Stimulated activated CD8-positive, alpha-beta memory T cell treated with anti-CD3 and anti-CD28 coated beads, Interleukin-4, amount 100 ng/mL, for 24 hours (primary cell): Measurements from ENCODE around the gene SIGLEC12.

Source experiments
- DNase-seq: peaks from one replicate; pipeline ENCODE4 v3.0.0-alpha.2; 2020; ENCODE audit warnings: low read depth

The SIGLEC12 gene

DNA sequence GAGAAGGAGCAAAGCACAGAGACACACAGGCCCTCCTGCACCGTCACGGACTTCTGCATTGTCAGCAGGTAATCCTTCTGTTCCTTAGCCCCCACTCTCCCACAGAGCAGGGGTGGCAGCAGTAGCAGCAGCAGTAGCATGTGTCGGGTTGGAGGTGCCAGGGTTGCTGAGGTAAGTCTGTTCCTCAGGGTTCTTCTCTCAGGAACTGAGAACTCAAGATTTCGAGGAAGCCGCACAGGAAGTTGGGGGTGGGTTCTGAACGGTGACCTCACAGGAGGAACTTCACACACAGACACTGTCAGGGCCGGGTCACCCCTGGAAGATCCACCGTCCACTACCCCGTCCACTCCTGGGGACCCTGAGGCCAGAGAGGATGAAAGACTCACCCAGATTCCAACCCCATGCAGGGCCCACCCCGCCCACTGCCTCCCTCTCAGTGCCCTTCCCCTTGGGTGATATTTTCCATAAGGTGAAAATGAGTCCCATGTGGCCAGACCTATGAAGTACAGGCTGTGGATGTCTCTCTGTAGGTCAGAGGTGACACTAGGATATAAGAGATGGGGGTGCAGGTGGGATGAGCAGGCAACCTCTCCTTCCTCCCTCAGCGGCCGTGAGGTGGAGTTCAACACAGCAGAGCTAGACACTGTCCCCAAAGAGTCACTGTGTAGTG, at the start of gene SIGLEC12:
Gene SIGLEC12, minus strand, starts transcription at position 207 of the 670 bp plus-strand sequence. Its CDS starts 67 bp downstream, at position 140.
- no peak for DNase-seq

- DNase-seq, result no peak
Observed at GRCh38 chr19:51550848-51551672, 49.5 kb upstream of the SIGLEC12 start.

GRCh38 chr19:51549533-51550324, 48.1 kb upstream of the SIGLEC12 start:
- no peak for DNase-seq

DNA sequence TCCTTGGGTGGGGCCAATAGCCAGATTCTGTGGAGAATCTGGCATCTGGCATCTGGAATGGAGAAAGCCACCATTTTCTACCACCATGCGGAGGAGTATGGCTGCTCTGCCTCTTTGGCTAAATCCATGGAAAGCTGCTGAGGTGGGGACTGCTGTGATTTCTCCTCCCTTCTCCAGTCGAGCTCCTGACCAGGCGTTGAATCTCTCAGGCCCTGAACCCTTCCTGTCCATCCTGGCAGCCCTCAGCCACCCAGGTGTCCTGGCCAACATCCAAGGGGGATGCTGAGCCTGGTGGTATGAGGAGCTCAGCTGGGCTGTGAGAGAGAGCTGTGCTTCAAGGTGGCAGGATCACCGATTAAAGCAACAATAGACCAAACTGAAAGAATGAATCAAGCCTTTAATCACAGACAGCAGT, 47.3 kb upstream of the SIGLEC12 start:
- DNase-seq, result no peak

GRCh38 chr19:51548213-51548651, 46.6 kb upstream of the SIGLEC12 start:
- DNase-seq, result no peak

DNA sequence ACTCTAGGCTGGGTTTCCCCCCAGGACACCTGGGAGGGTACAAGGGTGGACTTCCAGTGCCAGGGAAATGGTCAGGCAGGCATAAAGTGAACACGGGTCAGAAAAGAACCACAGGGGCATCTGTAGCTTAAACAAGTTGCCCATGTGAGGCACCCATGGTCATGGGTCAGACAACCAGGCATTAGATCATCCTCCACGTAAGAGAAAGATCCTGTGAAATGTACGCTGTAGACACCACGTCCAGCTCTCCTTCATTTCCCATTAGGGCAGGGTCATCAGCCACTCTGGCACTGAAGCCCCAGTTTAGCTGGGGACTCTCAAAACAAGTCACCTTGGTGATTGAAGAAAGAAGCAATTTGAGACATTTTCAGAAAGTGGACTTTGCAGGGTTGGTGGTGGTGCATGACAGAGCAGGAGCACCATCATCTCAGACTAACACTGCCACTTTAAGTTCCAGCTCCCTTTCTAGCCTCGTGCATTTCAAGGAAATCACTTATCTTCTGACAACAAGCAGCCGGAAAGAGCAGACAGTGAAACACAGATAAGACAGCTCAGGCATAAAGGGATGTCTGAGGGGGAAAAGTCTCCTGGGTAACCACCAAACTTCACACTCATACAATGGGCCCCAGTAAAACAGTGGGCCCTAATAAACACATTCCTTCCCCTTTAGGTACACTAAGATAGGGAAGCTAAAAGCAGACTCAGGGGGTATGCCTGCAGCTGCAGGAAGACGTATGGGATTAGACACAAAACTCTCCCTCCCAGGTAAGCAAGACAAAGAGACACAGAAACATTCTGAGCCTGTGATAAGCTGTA, 46.0 kb upstream of the SIGLEC12 start:
- no peak for DNase-seq

DNA sequence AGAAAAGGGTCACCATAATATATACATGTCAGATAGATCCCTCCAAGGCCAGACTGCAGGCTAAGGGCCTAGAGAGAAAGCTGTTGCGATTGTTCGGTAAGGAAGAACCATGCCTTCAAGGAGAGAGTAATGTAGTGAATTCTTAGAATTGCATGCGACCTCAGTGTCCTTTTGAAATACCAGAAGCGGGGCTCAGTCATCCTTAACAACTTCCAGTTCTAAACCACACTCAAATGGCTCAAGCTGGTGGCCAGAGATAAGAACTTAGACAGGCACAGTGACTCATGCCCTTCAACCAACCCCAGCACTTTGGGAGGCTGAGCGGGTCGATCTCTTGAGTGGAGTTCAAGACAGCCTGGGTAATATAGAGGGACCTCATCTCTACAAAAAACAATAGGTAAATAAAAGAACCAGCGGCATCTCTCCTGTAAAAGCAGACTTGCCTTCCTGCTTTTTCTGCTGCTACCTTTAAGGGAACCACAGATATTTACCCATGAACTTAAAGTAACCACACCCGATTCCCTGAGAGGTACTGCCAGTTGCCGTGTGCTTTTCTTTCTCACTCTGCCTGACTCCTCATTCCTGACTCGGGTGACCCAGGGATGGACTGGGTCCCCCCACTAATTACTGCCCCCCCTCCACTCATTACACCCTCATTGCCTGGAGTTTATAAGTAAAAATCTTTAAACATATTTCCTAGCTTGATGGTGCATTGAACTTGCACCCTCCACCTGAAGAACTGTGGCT, 45.2 kb upstream of the SIGLEC12 start:
- DNase-seq, result no peak

DNA sequence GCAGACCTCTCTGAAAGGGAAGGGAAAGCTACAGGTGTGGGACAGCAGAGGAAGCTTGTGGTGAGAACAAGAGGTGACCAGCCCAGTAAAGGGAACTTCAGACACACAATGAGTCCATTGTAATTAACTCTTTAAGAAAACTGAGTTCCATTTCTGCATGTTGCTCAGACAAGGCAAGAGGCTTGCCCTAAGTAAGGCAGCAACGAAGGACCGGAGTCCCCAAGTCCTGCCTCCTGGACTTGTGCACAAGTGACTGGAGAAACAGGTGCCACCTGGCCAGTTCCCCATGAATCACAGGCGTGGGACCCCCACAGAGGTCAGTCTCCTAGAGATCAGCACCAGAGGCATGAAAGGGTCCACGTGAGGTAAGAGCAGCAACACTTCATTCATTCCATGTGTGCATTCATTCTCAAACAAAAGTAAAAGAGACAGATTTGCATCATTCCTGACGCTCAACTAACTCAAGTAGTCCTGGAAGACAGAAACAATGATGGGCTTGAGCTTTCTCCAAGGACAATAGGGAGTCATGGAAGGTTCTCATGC, 44.6 kb upstream of the SIGLEC12 start:
- DNase-seq, result no peak

DNA sequence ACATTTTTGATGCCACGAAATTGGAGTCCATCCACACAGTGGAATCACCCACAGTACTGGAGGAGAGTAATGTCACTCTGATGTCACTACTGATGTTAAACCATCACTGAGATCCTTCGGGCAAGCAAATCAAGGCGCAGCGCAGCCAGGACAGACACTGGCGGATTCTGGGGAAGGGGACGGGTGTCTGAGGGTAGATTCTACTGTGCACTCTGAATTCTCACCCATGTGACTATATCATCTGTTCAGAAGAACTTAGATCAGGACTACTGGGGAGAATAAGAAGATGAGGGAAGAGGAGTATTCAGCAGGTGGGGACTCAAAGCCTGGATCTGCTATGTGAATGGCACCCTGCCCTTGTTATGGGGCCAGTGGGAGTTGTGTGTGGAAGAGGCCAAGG, 42.4 kb upstream of the SIGLEC12 start:
- no peak for DNase-seq

- no peak for DNase-seq
Observed at GRCh38 chr19:51542699-51543098, 41.1 kb upstream of the SIGLEC12 start.

GRCh38 chr19:51541458-51542357, 40.1 kb upstream of the SIGLEC12 start:
- no peak for DNase-seq

DNA sequence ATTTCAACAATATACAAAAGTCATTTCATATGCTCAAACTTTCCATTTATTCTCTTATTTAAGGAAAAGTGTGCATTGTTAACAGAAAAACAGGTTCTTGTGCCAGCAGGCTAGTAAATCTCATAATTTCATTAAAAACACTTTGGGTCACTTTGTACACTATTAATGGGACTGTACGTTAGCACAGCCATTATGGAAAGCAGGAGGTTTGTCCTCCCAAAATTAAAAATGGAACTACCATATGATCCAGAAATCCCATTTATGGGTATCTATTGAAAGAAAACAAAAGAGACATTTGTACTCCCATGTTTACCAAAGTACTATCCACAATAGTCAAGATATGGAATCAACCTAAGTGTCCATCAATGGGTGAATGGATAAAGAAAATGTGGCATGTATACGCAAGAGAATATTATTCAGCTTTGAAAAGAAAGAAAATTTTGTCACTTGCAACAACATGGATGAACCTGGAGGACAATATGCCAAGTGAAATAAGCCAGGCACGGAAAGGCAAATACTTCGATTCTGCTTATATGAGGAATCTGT, 38.3 kb upstream of the SIGLEC12 start:
- DNase-seq, result no peak

DNA sequence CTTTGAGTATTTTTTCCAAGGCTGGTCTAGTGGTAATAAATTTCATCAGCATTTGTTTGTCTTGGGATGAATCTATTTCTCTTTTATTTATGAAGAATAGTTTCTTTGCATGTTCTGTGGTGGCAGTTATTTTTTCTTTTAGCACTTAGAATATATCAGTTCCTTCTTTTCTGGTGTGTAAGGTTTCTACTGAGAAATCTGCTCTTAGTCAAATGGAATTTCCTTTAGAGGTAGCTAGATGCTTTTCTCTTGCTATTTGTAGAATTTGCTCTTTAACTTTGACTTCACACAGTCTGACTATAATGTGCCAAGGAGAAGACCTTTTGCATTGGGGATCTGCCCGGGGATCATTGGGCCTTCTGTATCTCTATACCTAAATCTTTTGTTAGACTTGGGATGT, 33.9 kb upstream of the SIGLEC12 start:
- DNase-seq, result no peak

- peak; percentile 38 for DNase-seq
Observed at GRCh38 chr19:51531349-51532315, 30.0 kb upstream of the SIGLEC12 start, which contains the start of gene SIGLEC6. TSS of gene SIGLEC6 (minus strand) at chr19:51531670. CDS start at chr19:51531648, 22 bp downstream.

DNA sequence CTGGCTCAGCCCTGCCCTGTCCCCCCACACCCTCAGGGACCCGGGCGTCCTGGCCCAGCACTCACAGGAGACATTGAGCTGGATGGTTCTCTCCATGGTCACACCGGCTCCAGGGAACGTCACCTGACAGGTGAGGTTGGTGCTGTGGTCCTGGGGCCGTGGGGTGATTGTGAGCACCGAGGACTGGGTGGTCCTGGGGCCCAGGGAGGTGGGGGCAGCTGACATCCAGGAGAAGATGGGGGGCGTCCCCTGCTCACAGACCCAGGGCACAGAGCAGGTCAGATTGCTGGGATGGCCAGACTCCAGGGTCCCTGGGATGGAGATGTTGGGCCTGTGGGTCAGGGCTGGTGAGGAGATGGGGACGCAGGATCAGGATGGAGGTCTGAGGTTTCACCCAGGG, 29.0 kb upstream of the SIGLEC12 start:
- DNase-seq, result no peak

- no peak for DNase-seq
Observed at GRCh38 chr19:51529301-51529700, 27.7 kb upstream of the SIGLEC12 start.

- no peak for DNase-seq
Observed at GRCh38 chr19:51525651-51526050, 24.1 kb upstream of the SIGLEC12 start.

- no peak for DNase-seq
Observed at GRCh38 chr19:51524666-51525264, 23.2 kb upstream of the SIGLEC12 start.
